ENCODE data around the gene TMEM121B.

Gene TMEM121B

DNA sequence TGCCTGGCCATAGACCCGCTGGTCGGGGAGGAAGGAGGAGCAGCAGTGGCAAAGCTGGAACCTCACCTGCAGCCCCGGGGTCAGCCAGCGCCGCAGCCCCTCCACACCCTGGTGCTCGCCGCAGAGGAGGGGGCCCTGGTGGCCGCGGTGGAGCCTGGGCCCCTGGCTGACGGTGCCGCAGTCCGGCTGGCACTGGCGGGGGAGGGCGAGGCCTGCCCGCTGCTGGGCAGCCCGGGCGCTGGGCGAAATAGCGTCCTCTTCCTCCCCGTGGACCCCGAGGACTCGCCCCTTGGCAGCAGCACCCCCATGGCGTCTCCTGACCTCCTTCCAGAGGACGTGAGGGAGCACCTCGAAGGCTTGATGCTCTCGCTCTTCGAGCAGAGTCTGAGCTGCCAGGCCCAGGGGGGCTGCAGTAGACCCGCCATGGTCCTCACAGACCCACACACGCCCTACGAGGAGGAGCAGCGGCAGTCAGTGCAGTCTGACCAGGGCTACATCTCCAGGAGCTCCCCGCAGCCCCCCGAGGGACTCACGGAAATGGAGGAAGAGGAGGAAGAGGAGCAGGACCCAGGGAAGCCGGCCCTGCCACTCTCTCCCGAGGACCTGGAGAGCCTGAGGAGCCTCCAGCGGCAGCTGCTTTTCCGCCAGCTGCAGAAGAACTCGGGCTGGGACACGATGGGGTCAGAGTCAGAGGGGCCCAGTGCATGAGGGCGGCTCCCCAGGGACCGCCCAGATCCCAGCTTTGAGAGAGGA lies 11.9 kb downstream of the TMEM121B start:
- no peak for DNase-seq

DNA sequence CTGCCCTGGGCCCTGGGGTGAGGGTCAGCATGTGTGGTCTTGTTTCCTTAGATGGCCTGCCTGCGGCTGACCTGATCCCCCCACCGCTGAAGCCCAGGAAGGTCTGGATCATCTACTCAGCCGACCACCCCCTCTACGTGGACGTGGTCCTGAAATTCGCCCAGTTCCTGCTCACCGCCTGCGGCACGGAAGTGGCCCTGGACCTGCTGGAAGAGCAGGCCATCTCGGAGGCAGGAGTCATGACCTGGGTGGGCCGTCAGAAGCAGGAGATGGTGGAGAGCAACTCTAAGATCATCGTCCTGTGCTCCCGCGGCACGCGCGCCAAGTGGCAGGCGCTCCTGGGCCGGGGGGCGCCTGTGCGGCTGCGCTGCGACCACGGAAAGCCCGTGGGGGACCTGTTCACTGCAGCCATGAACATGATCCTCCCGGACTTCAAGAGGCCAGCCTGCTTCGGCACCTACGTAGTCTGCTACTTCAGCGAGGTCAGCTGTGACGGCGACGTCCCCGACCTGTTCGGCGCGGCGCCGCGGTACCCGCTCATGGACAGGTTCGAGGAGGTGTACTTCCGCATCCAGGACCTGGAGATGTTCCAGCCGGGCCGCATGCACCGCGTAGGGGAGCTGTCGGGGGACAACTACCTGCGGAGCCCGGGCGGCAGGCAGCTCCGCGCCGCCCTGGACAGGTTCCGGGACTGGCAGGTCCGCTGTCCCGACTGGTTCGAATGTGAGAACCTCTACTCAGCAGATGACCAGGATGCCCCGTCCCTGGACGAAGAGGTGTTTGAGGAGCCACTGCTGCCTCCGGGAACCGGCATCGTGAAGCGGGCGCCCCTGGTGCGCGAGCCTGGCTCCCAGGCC lies 12.7 kb downstream of the TMEM121B start:
- no peak for DNase-seq

DNA sequence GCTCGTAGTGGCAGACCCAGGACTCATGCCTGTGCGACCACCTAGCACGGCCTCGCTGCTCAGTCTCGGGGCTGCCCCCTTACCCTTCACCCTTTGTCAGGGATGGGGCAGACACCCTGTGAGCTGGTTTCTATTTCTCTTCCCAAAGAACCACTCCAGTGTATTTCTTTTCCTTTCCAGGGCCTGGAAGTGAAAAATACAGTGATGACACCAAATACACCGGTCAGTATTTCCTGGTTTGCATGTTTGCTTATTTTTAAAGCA lies 13.7 kb downstream of the TMEM121B start:
- DNase-seq = no peak

GRCh38 chr22:17106785-17107546 lies 14.2 kb downstream of the TMEM121B start:
- no peak for DNase-seq

GRCh38 chr22:17106161-17106784 lies 14.9 kb downstream of the TMEM121B start:
- no peak for DNase-seq

DNA sequence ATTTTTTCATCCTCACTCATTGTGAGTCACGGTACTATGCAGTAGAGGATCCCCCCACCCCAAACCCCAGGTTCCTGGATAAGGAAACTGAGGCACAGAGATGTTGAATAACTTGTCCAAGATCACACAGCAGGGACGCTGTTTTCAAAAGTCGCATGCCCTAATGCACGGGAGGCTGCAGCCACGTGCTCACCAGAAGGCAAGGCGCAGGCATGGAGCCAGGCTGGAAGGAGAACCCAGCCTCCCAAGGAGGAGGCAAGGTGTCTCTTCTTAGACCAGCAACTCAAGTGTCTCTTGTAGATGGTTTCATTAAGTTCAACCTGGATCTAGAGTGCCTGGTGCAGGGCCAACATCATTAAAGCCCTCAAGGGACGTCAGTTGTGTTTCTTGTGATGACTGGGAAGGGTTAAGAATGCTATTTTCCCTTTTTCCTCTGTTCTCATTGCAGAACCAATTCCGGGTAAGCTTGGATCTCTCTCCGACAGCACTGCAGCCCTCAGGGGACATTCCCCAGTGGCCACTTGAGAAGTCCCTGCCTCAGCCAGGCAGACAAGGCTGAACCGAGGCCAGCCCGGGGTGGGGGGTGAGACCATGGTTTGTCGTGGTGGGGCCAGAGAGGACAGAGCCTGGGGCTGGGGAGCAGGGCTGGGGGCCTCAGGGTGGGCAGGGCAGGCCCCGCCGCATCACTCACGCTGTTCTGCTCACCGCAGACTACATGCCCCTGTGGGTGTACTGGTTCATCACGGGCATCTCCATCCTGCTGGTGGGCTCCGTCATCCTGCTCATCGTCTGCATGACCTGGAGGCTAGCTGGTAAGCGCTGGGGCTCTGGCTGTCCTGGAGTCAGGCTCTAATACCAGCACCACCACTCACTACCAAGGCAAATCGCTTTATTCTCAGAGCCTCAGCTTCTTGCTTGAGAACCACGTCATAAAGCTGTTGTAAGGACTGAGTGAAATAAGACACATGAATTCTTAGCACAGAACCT lies 15.7 kb downstream of the TMEM121B start:
- DNase-seq = no peak

DNA sequence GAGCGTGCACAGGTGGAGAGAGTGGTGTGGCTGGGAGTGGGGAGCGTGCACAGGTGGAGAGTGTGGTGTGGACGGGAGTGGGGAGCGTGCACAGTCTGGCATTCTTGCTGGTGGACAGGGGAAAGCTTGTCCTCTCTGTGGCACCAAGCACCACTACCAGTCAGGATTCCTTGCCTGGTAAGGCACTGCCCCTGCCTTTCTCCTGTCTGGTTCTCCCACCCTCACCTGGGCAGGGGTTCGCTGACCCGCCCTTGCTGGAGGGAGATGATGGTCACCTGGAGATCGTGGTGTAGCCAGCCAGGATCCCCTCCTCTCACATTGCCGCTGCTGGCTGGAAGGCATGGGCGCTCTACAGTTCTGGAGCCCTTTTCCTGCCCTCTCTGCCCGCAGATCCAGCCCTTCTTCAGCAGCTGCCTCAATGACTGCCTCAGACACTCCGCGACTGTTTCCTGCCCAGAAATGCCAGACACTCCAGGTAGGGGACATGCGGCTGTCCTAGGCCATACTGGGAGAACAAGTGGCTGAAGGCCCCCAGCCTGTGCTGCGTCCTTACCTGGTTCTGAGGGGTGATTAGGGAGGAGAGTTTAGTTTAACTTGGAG lies 16.7 kb downstream of the TMEM121B start:
- DNase-seq = no peak

GRCh38 chr22:17103351-17103750 lies 17.8 kb downstream of the TMEM121B start:
- no peak for DNase-seq

DNA sequence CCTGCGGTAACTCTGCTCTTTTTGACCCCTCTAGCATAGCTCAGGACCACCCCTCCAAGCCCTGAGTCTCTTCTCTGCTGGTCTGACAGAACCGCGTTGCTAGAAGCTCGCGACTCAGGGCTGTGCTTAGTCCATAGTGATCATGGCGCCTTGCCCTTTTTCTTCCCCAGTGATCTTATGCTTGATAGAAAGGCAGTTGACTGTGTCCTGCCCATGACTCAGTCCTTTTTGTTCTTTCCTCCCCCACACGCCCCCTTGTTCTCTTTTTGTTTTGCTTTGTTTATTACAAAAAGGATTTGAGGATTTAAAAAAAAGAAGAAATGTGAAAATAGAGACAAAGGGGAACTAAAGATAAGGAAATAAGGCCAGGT lies 18.9 kb downstream of the TMEM121B start:
- DNase-seq = no peak

DNA sequence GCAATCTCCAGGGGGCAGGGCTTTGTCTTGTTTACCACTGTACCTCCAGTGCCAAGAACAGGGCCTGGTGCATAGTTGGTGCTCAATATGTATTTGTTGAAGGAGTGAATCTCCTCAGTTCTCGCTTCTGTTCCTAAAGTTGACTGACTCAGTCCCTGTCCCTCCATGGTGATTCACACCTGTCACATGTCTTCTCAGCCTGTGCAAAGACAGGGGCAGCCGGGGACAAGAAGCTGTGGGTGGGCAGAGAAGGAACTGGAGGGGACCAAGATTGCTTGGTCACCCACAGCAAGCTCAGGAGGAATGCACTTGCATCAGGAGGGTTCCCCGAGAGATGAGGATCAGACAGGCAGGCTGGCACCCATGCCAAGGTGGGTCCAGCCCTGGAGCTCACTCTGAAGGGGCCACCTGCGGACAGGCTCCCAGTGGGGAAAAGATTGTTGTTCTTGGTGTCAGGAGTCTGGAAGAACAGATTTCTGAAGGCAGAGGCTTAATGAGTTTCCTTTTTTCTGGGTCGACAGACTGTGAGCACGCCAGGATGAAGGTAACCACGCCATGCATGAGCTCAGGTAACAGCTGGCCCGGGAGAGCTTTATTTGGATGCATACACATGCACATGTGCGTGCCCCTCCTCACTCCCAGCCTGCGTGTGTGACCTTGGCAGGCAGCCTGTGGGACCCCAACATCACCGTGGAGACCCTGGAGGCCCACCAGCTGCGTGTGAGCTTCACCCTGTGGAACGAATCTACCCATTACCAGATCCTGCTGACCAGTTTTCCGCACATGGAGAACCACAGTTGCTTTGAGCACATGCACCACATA lies 19.5 kb downstream of the TMEM121B start:
- no peak for DNase-seq

DNA sequence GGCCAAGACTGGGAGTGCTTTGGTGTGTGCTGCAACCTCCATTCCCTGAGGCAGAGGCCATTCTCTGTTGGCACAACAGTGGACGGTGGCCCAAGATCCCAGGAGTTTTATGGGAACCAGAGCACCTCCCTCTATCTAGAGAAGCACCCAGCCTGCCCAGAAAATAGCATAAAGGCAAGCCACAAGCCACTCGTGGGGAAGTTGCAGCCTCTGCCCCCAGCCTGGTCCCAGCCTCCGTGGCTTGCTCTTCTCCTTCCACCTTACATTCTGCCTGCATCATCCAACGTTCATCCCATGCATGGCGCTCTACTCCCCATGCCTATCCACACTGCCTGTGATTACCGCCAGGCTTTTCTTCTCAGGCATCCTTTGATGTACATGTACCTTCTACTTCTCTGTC lies 20.5 kb downstream of the TMEM121B start:
- DNase-seq = no peak

- no peak for DNase-seq
These were observed 22.8 kb downstream of the TMEM121B start for GRCh38 chr22:17098379-17098819.

GRCh38 chr22:17097701-17098100 lies 23.5 kb downstream of the TMEM121B start:
- DNase-seq = no peak

DNA sequence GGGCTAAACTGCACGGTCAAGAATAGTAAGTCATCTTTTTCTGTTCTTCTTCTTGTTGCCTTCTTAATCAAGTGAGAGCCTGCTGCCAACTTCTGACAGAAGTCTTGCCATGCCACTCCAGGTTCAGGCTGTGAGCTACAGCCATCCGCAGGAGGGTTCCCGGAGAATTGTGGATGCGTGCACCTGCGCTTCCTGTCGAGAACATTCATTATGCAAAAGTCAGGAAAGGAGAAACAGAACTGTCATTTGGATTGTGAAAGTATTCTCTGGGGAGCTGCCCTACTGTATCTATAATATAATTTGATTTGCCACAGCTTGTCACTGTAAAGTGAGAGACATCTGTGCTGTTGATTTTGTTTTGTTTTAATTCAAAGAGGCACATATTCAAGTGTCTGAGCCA lies 24.1 kb downstream of the TMEM121B start:
- no peak for DNase-seq

DNA sequence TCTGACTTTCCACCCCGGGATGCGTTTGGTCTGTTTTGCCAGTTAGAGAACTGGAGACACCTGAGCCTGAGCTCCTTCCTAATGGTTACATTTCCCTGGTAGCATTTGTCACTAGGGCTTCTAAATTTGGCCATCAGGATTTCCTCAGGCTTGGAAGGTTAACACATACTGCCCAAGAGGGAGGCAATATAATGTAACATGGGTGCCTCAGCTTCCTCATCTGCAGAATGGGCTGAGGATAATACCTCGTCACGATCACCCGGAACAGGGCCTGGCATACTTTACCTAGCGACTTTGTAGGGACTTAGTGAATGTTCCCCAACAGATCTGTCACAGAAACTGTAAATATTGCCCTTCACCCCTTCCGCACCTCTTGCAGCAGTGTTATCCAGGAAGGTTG lies 25.1 kb downstream of the TMEM121B start:
- no peak for DNase-seq

- no peak for DNase-seq
These were observed 25.6 kb downstream of the TMEM121B start for GRCh38 chr22:17095538-17095937.

- no peak for DNase-seq
These were observed 28.1 kb downstream of the TMEM121B start for GRCh38 chr22:17093081-17093480.

- no peak for DNase-seq
These were observed 29.3 kb downstream of the TMEM121B start for GRCh38 chr22:17091851-17092250.

- DNase-seq = no peak
These were observed 30.6 kb downstream of the TMEM121B start for GRCh38 chr22:17090550-17090949.

DNA sequence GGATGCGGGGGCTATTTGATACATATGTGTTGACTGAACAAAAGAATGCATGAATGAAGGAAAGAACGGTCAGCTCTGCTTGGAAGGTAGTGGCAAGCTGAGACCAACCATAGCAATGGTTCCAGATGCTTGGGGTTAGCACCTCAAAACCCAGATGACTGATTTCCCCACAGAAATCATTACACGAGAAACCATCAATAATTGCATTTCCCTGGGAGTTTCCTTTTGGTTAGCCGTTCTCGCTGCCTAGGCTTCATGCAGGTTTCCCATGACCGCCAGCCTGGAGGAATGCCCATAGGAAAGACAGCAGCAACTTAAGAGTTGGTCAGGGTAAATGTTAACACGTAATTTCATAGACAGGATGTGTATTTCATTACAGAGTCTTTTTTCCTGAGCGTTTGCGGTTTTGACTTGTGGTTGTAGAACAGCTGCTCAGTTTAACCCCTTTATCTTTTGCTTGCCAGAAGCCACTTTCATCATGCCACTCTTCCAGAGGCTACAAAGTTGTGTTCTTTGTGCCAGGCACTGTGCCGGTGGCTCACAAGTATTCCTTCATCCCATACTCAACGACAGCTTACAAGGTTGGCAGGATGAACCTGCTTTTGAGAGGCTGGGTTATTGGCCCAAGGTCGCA lies 33.5 kb downstream of the TMEM121B start:
- DNase-seq = peak; percentile 31

Data from activated gamma-delta T cell treated with Interleukin-2 at 50 U/mL for 16 hours (primary cell).